Gastrocnemius medialis (tissue), 4 donors: Measurements from ENCODE around the gene PTH1R.

Experiments
- POLR2A ChIP-seq, 2 donors: fragments of 450-650 bp; IDR thresholded peaks; one replicate each; pipeline ENCODE4 v1.6.1; 2017; ENCODE audit warnings: antibody characterized with exemption in 2 of 2, mild to moderate bottlenecking in 2 of 2, moderate library complexity in 2 of 2
- TF ChIP-seq, protein P1 (sequence below), 5 experiments: fragments of 450-650 bp in 3 of 5; fragments of 200-600 bp in 2 of 5; sonication (generic) in 2 of 5; IDR thresholded peaks in 4 of 5; conservative IDR thresholded peaks in 1 of 5; 1 replicate in 4 of 5; 2 replicates in 1 of 5; pipeline ENCODE4 v1.5.1; 2016 to 2019; ENCODE audit warnings: antibody characterized with exemption in 5 of 5, mild to moderate bottlenecking in 3 of 5, moderate library complexity in 3 of 5

DNA sequence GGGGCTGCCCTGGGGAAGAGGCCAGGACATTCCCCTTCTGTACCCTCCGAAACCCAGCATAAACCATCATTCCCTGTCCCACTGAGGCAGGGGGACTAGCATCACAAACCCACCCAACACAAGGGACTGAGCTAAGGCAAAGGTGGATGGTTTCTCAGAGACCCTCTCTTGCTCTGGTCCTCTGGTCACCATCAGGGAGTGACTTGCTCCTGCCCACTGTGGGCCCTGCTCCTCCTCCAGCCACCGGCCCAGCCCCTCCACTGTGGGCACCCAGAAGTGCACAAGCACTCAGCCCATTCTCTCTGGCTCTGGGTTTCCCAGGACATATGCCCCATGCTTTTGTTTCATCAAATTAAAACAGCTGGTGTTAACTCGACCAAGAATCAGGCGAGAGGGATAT, 44.9 kb downstream of the PTH1R start:
- no peak for TF ChIP-seq POLR2A (IDR thresholded peaks at IDR 0.05)
- TF ChIP-seq, protein P1, sequence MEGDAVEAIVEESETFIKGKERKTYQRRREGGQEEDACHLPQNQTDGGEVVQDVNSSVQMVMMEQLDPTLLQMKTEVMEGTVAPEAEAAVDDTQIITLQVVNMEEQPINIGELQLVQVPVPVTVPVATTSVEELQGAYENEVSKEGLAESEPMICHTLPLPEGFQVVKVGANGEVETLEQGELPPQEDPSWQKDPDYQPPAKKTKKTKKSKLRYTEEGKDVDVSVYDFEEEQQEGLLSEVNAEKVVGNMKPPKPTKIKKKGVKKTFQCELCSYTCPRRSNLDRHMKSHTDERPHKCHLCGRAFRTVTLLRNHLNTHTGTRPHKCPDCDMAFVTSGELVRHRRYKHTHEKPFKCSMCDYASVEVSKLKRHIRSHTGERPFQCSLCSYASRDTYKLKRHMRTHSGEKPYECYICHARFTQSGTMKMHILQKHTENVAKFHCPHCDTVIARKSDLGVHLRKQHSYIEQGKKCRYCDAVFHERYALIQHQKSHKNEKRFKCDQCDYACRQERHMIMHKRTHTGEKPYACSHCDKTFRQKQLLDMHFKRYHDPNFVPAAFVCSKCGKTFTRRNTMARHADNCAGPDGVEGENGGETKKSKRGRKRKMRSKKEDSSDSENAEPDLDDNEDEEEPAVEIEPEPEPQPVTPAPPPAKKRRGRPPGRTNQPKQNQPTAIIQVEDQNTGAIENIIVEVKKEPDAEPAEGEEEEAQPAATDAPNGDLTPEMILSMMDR (IDR thresholded peaks at IDR 0.05 in 4 of 5, conservative IDR thresholded peaks at IDR 0.05 in 1 of 5): no peak
